Measurements from ENCODE around the gene ZEB1.
"Not testable (repeated sequence)": the region's sequence is repeated elsewhere in the genome, so short reads cannot be mapped to it uniquely, and the experiment has no call there.

The ZEB1 gene

DNA sequence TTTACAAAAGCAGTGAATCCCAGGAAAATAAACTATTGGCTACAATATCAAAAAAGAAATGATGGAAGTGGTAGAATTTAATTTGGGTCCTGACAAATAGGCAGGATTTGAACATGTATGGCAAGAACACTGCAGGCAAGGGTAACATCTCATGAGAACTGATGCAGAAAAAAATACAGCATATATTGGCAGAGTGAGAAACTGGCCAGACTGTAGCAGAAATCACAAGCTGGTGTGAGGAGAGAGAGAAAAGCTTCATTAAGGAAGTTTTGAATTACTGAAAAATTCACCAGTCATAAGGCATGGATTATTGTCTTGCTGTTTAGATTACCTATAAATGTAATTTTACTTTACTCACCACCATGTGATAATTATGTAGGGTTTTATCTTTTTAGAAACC is 77.4 kb downstream of the ZEB1 start:
- POLR2A ChIA-PET, result no interaction called here
- H3K27ac ChIP-seq (ENCODE audit: insufficient read depth in 1 of 2, low read depth in 1 of 2, low read length in 2 of 2, poor library complexity in 1 of 2, severe bottlenecking in 2 of 2), result no peak overlapping the region
- no peak overlapping the region for H3K4me3 ChIP-seq (ENCODE audit: control insufficient read depth in 1 of 7, extremely low read depth in 1 of 7, insufficient read depth in 4 of 7, low read depth in 2 of 7, low read length in 6 of 7)
- peaks cover 0 to 2% (median 0%) of the 10 kb centered on the region in 4 experiments for H3K36me3 ChIP-seq (ENCODE audit: control insufficient read depth in 4 of 4, insufficient read depth in 4 of 4, low read length in 3 of 4)
- H3K9me3 ChIP-seq (ENCODE audit: control extremely low read depth in 1 of 5, control insufficient read depth in 4 of 5, insufficient read depth in 2 of 5, low read depth in 1 of 5, low read length in 4 of 5), result no peaks in the 10 kb centered on the region
- DNase-seq, result no peak
- no peaks in the 10 kb centered on the region for H3K4me1 ChIP-seq (ENCODE audit: control extremely low read depth in 1 of 4, control insufficient read depth in 4 of 4, insufficient read depth in 4 of 4, low read length in 3 of 4)
- CTCF ChIA-PET, result no interaction called here
- no peaks in the 10 kb centered on the region for H3K27me3 ChIP-seq (replicated peaks in 2 of 5; ENCODE audit: control insufficient read depth in 4 of 5, insufficient read depth in 5 of 5, low read length in 4 of 5)

DNA sequence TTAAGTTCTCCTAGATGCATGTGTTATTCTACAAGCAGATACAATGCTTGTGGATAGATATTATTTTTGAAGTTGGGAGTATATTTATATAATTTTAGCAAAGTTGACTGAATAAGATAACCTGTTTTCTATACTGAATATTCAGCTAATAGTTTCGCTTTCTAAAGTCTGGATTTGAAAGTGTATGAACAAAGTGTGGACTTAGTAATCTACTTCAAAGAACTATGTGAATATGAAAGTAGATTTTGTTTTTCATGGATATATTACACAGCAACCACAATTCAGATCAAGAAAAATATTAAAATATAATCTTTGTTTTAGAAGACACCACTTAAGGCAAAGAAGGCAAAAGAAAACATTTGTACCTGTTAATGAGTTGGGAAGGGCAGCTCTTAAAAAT is 78.8 kb downstream of the ZEB1 start:
- no peaks in the 10 kb centered on the region for H3K27me3 ChIP-seq (replicated peaks in 2 of 5; ENCODE audit: control insufficient read depth in 4 of 5, insufficient read depth in 5 of 5, low read length in 4 of 5)
- DNase-seq, result no peak
- no CpG with 5 or more reads among the region's 1 CpG for WGBS (ENCODE audit: insufficient coverage)
- H3K27ac ChIP-seq (ENCODE audit: insufficient read depth in 1 of 2, low read depth in 1 of 2, low read length in 2 of 2, poor library complexity in 1 of 2, severe bottlenecking in 2 of 2), result no peak overlapping the region
- no peak overlapping the region for H3K4me3 ChIP-seq (ENCODE audit: control insufficient read depth in 1 of 7, extremely low read depth in 1 of 7, insufficient read depth in 4 of 7, low read depth in 2 of 7, low read length in 6 of 7)
- peaks cover 0 to 2% (median 0%) of the 10 kb centered on the region in 4 experiments for H3K36me3 ChIP-seq (ENCODE audit: control insufficient read depth in 4 of 4, insufficient read depth in 4 of 4, low read length in 3 of 4)
- no peaks in the 10 kb centered on the region for H3K4me1 ChIP-seq (ENCODE audit: control extremely low read depth in 1 of 4, control insufficient read depth in 4 of 4, insufficient read depth in 4 of 4, low read length in 3 of 4)
- H3K9me3 ChIP-seq (ENCODE audit: control extremely low read depth in 1 of 5, control insufficient read depth in 4 of 5, insufficient read depth in 2 of 5, low read depth in 1 of 5, low read length in 4 of 5), result no peaks in the 10 kb centered on the region
- CTCF ChIA-PET, result interaction anchor here (0.6 kb wide), 1 partner anchor 349 kb away, joined by 3 read pairs; no protein-coding TSS in a partner anchor
- POLR2A ChIA-PET, result no interaction called here

DNA sequence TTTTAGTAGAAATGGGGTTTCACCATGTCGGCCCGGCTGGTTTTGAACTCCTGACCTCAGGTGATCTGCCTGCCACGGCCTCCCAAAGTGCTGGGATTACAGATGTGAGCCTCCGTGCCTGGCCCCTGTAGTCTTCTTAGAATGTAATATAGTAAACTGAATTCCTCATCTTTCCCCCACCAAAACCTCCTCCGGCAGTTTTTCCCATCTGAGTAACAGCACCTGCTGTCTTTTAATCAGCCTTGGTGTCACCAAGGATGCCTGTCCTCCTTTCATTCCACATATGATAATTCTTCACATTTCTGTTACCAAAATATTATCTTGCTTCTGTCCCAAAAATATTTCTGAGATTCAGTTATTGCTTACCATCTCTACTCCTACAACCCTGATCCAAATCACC is 80.2 kb downstream of the ZEB1 start:
- Histone ChIP-seq H3K9me3 (ENCODE audit: control extremely low read depth in 1 of 5, control insufficient read depth in 4 of 5, insufficient read depth in 2 of 5, low read depth in 1 of 5, low read length in 4 of 5) (no peaks in the 10 kb centered on the region), H3K4me3 (ENCODE audit: control insufficient read depth in 1 of 7, extremely low read depth in 1 of 7, insufficient read depth in 4 of 7, low read depth in 2 of 7, low read length in 6 of 7) (no peak overlapping the region), H3K36me3 (ENCODE audit: control insufficient read depth in 4 of 4, insufficient read depth in 4 of 4, low read length in 3 of 4) (peaks cover 0 to 2% (median 0%) of the 10 kb centered on the region in 4 experiments), H3K27ac (ENCODE audit: insufficient read depth in 1 of 2, low read depth in 1 of 2, low read length in 2 of 2, poor library complexity in 1 of 2, severe bottlenecking in 2 of 2) (no peak overlapping the region), H3K27me3 (replicated peaks in 2 of 5; ENCODE audit: control insufficient read depth in 4 of 5, insufficient read depth in 5 of 5, low read length in 4 of 5) (no peaks in the 10 kb centered on the region), H3K4me1 (ENCODE audit: control extremely low read depth in 1 of 4, control insufficient read depth in 4 of 4, insufficient read depth in 4 of 4, low read length in 3 of 4) (no peaks in the 10 kb centered on the region)
- DNase-seq, result no peak
- POLR2A ChIA-PET, result no interaction called here
- 100% methylated on average over 3 of the region's 5 CpGs for WGBS (ENCODE audit: insufficient coverage)
- CTCF ChIA-PET, result no interaction called here

DNA sequence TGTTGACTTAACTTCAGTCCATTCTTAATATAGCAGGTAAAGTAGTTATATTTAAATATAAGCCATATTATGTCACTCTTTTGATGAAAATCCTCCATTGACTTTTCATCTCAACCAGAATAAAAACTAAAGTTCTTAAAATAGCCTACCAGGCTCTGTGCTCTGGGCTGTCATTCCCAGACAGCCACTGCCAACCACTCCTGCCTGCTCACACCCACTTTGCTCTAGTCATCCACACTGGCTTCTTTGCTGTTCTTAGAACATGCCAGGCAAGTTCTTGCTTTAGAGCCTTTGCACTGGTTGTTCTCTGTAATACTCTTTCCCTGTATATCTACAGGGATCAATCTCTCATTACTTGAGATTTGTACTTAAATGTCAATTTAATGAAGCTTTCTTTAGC is 80.6 kb downstream of the ZEB1 start:
- Histone ChIP-seq H3K27ac (ENCODE audit: insufficient read depth in 1 of 2, low read depth in 1 of 2, low read length in 2 of 2, poor library complexity in 1 of 2, severe bottlenecking in 2 of 2) (no peak overlapping the region), H3K4me1 (ENCODE audit: control extremely low read depth in 1 of 4, control insufficient read depth in 4 of 4, insufficient read depth in 4 of 4, low read length in 3 of 4) (no peaks in the 10 kb centered on the region), H3K36me3 (ENCODE audit: control insufficient read depth in 4 of 4, insufficient read depth in 4 of 4, low read length in 3 of 4) (no peaks in the 10 kb centered on the region), H3K27me3 (replicated peaks in 2 of 5; ENCODE audit: control insufficient read depth in 4 of 5, insufficient read depth in 5 of 5, low read length in 4 of 5) (no peaks in the 10 kb centered on the region), H3K4me3 (ENCODE audit: control insufficient read depth in 1 of 7, extremely low read depth in 1 of 7, insufficient read depth in 4 of 7, low read depth in 2 of 7, low read length in 6 of 7) (no peak overlapping the region), H3K9me3 (ENCODE audit: control extremely low read depth in 1 of 5, control insufficient read depth in 4 of 5, insufficient read depth in 2 of 5, low read depth in 1 of 5, low read length in 4 of 5) (no peaks in the 10 kb centered on the region)
- CTCF ChIA-PET, result no interaction called here
- POLR2A ChIA-PET, result no interaction called here
- no peak for DNase-seq

DNA sequence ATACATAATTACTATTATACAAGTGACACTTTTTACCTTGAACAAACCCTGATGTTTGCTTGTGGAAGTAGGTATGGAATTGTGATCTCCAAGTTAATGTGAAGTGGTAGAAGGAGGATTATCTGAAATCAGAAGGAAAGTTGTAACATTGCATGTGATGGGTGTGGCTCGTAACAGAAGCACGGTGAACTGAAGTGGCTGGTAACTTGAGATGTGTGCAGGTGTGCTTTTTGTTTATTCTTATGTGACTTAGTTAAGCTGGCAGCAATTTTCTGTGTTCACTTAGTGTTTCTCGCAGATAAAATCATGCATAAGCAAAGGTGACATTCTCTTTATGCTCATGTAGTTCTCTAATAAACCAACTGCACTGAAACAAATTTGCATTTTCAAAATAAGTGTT is 82.3 kb downstream of the ZEB1 start:
- 88% methylated on average over 2 of the region's 3 CpGs for WGBS (ENCODE audit: insufficient coverage)
- POLR2A ChIA-PET, result no interaction called here
- no peak for DNase-seq
- Histone ChIP-seq H3K9me3 (ENCODE audit: control extremely low read depth in 1 of 5, control insufficient read depth in 4 of 5, insufficient read depth in 2 of 5, low read depth in 1 of 5, low read length in 4 of 5) (no peaks in the 10 kb centered on the region), H3K4me1 (ENCODE audit: control extremely low read depth in 1 of 4, control insufficient read depth in 4 of 4, insufficient read depth in 4 of 4, low read length in 3 of 4) (no peaks in the 10 kb centered on the region), H3K36me3 (ENCODE audit: control insufficient read depth in 4 of 4, insufficient read depth in 4 of 4, low read length in 3 of 4) (no peaks in the 10 kb centered on the region), H3K4me3 (ENCODE audit: control insufficient read depth in 1 of 7, extremely low read depth in 1 of 7, insufficient read depth in 4 of 7, low read depth in 2 of 7, low read length in 6 of 7) (no peak overlapping the region), H3K27ac (ENCODE audit: insufficient read depth in 1 of 2, low read depth in 1 of 2, low read length in 2 of 2, poor library complexity in 1 of 2, severe bottlenecking in 2 of 2) (no peak overlapping the region), H3K27me3 (replicated peaks in 2 of 5; ENCODE audit: control insufficient read depth in 4 of 5, insufficient read depth in 5 of 5, low read length in 4 of 5) (no peaks in the 10 kb centered on the region)
- CTCF ChIA-PET, result no interaction called here

DNA sequence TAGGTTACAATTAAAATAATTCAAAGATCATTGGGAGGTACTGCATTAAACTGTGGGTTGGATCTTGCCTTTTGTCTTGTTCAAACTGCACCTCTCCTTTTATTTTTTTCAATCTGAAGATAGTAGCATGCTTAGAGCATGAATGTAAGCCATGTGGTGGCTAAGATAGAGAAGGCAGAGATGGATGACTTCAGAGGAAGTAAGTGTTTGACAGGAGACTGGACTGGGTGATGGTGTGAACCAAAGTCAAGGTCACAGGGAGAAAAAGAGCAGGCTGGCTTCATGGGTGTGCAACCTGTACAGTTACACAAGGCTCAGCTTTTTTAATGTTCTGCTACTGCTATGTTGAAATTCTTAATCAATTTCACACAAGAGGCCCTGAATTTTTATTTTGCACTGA is 85.6 kb downstream of the ZEB1 start:
- Histone ChIP-seq H3K27me3 (replicated peaks in 2 of 5; ENCODE audit: control insufficient read depth in 4 of 5, insufficient read depth in 5 of 5, low read length in 4 of 5) (no peaks in the 10 kb centered on the region), H3K4me1 (ENCODE audit: control extremely low read depth in 1 of 4, control insufficient read depth in 4 of 4, insufficient read depth in 4 of 4, low read length in 3 of 4) (no peaks in the 10 kb centered on the region), H3K4me3 (ENCODE audit: control insufficient read depth in 1 of 7, extremely low read depth in 1 of 7, insufficient read depth in 4 of 7, low read depth in 2 of 7, low read length in 6 of 7) (no peak overlapping the region), H3K36me3 (ENCODE audit: control insufficient read depth in 4 of 4, insufficient read depth in 4 of 4, low read length in 3 of 4) (no peaks in the 10 kb centered on the region), H3K9me3 (ENCODE audit: control extremely low read depth in 1 of 5, control insufficient read depth in 4 of 5, insufficient read depth in 2 of 5, low read depth in 1 of 5, low read length in 4 of 5) (no peaks in the 10 kb centered on the region), H3K27ac (ENCODE audit: insufficient read depth in 1 of 2, low read depth in 1 of 2, low read length in 2 of 2, poor library complexity in 1 of 2, severe bottlenecking in 2 of 2) (no peak overlapping the region)
- peak in 2 of 3 donors; percentile 61 to 80 for DNase-seq
- POLR2A ChIA-PET, result no interaction called here
- CTCF ChIA-PET, result no interaction called here

DNA sequence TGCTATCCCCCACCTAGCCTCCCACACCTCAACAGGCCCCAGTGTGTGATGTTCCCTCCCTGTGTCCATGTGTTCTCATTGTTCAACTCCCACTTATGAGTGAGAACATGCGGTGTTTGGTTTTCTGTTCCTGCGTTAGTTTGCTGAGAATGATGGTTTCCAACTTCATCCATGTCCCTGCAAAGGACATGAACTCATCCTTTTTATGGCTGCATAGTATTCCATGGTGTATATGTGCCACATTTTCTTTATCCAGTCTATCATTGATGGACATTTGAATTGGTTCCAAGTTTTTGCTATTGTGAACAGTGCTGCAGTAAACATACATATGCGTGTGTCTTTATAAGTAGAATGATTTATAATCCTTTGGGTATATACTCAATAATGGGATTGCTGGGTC is 86.8 kb downstream of the ZEB1 start:
- H3K36me3 ChIP-seq (ENCODE audit: control insufficient read depth in 4 of 4, insufficient read depth in 4 of 4, low read length in 3 of 4); H3K4me1 ChIP-seq (ENCODE audit: control extremely low read depth in 1 of 4, control insufficient read depth in 4 of 4, insufficient read depth in 4 of 4, low read length in 3 of 4); CTCF ChIA-PET; POLR2A ChIA-PET; H3K27me3 ChIP-seq (replicated peaks in 2 of 5; ENCODE audit: control insufficient read depth in 4 of 5, insufficient read depth in 5 of 5, low read length in 4 of 5); H3K9me3 ChIP-seq (ENCODE audit: control extremely low read depth in 1 of 5, control insufficient read depth in 4 of 5, insufficient read depth in 2 of 5, low read depth in 1 of 5, low read length in 4 of 5); H3K27ac ChIP-seq (ENCODE audit: insufficient read depth in 1 of 2, low read depth in 1 of 2, low read length in 2 of 2, poor library complexity in 1 of 2, severe bottlenecking in 2 of 2); H3K4me3 ChIP-seq (ENCODE audit: control insufficient read depth in 1 of 7, extremely low read depth in 1 of 7, insufficient read depth in 4 of 7, low read depth in 2 of 7, low read length in 6 of 7); DNase-seq: not testable (repeated sequence)
- no CpG with 5 or more reads among the region's 3 CpGs for WGBS (ENCODE audit: insufficient coverage)

DNA sequence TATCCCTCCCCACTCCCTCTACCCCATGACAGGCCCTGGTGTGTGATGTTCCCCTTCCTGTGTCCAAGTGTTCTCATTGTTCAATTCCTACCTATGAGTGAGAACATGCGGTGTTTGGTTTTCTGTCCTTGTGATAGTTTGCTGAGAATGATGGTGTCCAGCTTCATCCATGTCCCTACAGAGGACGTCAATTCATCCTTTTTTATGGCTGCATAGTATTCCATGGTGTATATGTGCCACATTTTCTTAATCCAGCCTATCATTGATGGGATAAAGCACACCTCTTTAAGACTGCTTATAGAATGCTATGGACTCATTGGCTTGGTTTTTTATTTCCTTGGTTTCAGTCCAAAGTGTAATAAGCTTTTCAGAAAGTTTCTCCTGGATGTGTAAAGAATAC is 93.4 kb downstream of the ZEB1 start:
- H3K27ac ChIP-seq (ENCODE audit: insufficient read depth in 1 of 2, low read depth in 1 of 2, low read length in 2 of 2, poor library complexity in 1 of 2, severe bottlenecking in 2 of 2); H3K27me3 ChIP-seq (replicated peaks in 2 of 5; ENCODE audit: control insufficient read depth in 4 of 5, insufficient read depth in 5 of 5, low read length in 4 of 5); CTCF ChIA-PET; H3K36me3 ChIP-seq (ENCODE audit: control insufficient read depth in 4 of 4, insufficient read depth in 4 of 4, low read length in 3 of 4); DNase-seq; H3K4me3 ChIP-seq (ENCODE audit: control insufficient read depth in 1 of 7, extremely low read depth in 1 of 7, insufficient read depth in 4 of 7, low read depth in 2 of 7, low read length in 6 of 7); H3K4me1 ChIP-seq (ENCODE audit: control extremely low read depth in 1 of 4, control insufficient read depth in 4 of 4, insufficient read depth in 4 of 4, low read length in 3 of 4); H3K9me3 ChIP-seq (ENCODE audit: control extremely low read depth in 1 of 5, control insufficient read depth in 4 of 5, insufficient read depth in 2 of 5, low read depth in 1 of 5, low read length in 4 of 5); POLR2A ChIA-PET: not testable (repeated sequence)
- WGBS (ENCODE audit: insufficient coverage), result no CpG with 5 or more reads among the region's 2 CpGs
